Spleen (tissue), 7 donors: ENCODE measurements around the gene SLC30A3.

Experiments
- POLR2A ChIP-seq, 3 donors: fragments of 450-650 bp; IDR thresholded peaks; one replicate each; pipeline ENCODE4 v1.5.1; 2017; ENCODE audit warnings: antibody characterized with exemption in 3 of 3, mild to moderate bottlenecking in 1 of 3
- POLR2AphosphoS5 ChIP-seq, 3 donors: sonication (generic); formaldehyde crosslinking; IDR thresholded peaks; one replicate each; pipeline ENCODE4 v1.5.1; 2017; ENCODE audit warnings: antibody characterized with exemption in 3 of 3
- TF ChIP-seq, protein P1 (sequence below), 11 experiments: fragments of 200-600 bp in 7 of 11; fragments of 450-650 bp in 4 of 11; sonication (generic) in 4 of 11; IDR thresholded peaks in 8 of 11; conservative IDR thresholded peaks in 3 of 11; 1 replicate in 7 of 11; 2 replicates in 4 of 11; pipeline versions ENCODE4 v1.4.0 to v1.8.0; 2016 to 2021; ENCODE audit warnings: antibody characterized with exemption in 11 of 11, inconsistent platforms in 4 of 11, mild to moderate bottlenecking in 1 of 11
- donor health status: DM: no; HTN: no; CAD: no; lungs with moderate emphysema.
- donor health status: DM: no; HTN: no; CAD: no.
- donor health status: DM: no; HTN: no; CAD: no.

GRCh38 chr2:27298391-27299080 is 35.7 kb upstream of the SLC30A3 start:
- TF ChIP-seq POLR2AphosphoS5 (IDR thresholded peaks at IDR 0.05) (no peak), POLR2A (IDR thresholded peaks at IDR 0.05) (no peak)
- TF ChIP-seq, protein P1, sequence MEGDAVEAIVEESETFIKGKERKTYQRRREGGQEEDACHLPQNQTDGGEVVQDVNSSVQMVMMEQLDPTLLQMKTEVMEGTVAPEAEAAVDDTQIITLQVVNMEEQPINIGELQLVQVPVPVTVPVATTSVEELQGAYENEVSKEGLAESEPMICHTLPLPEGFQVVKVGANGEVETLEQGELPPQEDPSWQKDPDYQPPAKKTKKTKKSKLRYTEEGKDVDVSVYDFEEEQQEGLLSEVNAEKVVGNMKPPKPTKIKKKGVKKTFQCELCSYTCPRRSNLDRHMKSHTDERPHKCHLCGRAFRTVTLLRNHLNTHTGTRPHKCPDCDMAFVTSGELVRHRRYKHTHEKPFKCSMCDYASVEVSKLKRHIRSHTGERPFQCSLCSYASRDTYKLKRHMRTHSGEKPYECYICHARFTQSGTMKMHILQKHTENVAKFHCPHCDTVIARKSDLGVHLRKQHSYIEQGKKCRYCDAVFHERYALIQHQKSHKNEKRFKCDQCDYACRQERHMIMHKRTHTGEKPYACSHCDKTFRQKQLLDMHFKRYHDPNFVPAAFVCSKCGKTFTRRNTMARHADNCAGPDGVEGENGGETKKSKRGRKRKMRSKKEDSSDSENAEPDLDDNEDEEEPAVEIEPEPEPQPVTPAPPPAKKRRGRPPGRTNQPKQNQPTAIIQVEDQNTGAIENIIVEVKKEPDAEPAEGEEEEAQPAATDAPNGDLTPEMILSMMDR (IDR thresholded peaks at IDR 0.05 in 8 of 11, conservative IDR thresholded peaks at IDR 0.05 in 3 of 11), result no peak
